ENCODE measurements around the gene CHKB.

DNA sequence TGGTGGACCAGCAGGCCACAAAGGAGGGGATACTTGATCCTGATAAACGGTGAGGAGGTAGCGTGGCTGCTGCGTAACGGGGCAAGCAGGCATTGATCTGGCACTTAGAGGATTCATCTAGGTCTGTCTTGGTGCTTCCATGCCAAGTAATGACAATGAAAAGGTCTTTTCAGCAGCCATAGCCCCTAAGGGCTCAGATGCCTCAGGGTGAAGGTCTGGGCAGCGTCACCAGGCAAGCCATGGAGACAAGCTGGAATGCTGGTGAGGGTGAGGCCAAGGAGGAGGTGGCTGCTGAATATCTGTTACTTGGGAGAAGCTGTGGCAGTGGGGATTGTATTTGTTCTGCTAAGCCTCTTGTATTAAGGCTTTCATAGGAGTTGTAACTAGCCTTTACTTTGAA is 4.8 kb upstream of the CHKB start:
- TF ChIP-seq, protein P1, sequence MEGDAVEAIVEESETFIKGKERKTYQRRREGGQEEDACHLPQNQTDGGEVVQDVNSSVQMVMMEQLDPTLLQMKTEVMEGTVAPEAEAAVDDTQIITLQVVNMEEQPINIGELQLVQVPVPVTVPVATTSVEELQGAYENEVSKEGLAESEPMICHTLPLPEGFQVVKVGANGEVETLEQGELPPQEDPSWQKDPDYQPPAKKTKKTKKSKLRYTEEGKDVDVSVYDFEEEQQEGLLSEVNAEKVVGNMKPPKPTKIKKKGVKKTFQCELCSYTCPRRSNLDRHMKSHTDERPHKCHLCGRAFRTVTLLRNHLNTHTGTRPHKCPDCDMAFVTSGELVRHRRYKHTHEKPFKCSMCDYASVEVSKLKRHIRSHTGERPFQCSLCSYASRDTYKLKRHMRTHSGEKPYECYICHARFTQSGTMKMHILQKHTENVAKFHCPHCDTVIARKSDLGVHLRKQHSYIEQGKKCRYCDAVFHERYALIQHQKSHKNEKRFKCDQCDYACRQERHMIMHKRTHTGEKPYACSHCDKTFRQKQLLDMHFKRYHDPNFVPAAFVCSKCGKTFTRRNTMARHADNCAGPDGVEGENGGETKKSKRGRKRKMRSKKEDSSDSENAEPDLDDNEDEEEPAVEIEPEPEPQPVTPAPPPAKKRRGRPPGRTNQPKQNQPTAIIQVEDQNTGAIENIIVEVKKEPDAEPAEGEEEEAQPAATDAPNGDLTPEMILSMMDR (IDR thresholded peaks at IDR 0.05; ENCODE audit: insufficient read depth, low read depth, low read length) = no peak
- no peak for TF ChIP-seq EZH2 (IDR thresholded peaks at IDR 0.05; ENCODE audit: insufficient read depth, low read length)
